Stimulated activated CD4-positive, alpha-beta T cell treated with anti-CD3 and anti-CD28 coated beads, Interleukin-4, amount 100 ng/mL, for 4 hours (primary cell): ENCODE data around the gene NIPAL1.
"Not testable (repeated sequence)": the region's sequence is repeated elsewhere in the genome, so short reads cannot be mapped to it uniquely, and the experiment has no call there.

Experiments
- DNase-seq, 2 experiments: peaks; one replicate each; pipeline ENCODE4 v3.0.0-alpha.2; 2020

Gene NIPAL1

GRCh38 chr4:48016141-48017107 lies at the start of gene NIPAL1, which contains the start of gene CNGA1:
TSS of gene NIPAL1 (plus strand) at chr4:48016772. CDS start at chr4:48016840, 68 bp downstream.
TSS of gene CNGA1 (minus strand) at chr4:48016681. CDS start at chr4:47952689, 63,992 bp downstream.
- peak; percentile 71 to 77 for DNase-seq

- no peak for DNase-seq
These were observed 47.7 kb upstream of the NIPAL1 start for GRCh38 chr4:47968847-47969246.

- DNase-seq, result no peak
These were observed 44.4 kb upstream of the NIPAL1 start for GRCh38 chr4:47972181-47972580.

GRCh38 chr4:47972721-47973120 lies 43.9 kb upstream of the NIPAL1 start:
- DNase-seq, result no peak

- no peak for DNase-seq
These were observed 42.0 kb upstream of the NIPAL1 start for GRCh38 chr4:47974566-47974965.

- DNase-seq, result no peak
These were observed 26.4 kb upstream of the NIPAL1 start for GRCh38 chr4:47990145-47990544.

GRCh38 chr4:47992475-47992874 lies 24.1 kb upstream of the NIPAL1 start:
- not testable (repeated sequence) for DNase-seq

- no peak for DNase-seq
These were observed 20.6 kb upstream of the NIPAL1 start for GRCh38 chr4:47996021-47996420.

GRCh38 chr4:48002267-48002666 lies 14.3 kb upstream of the NIPAL1 start:
- no peak for DNase-seq

- DNase-seq, result peak; percentile 11 to 36
These were observed 13.0 kb upstream of the NIPAL1 start for GRCh38 chr4:48003568-48003967.

- DNase-seq, result no peak
These were observed 10.8 kb upstream of the NIPAL1 start for GRCh38 chr4:48005781-48006180.

GRCh38 chr4:48008021-48008596 lies 8.5 kb upstream of the NIPAL1 start:
- no peak for DNase-seq

- DNase-seq, result not testable (repeated sequence)
These were observed 5.7 kb upstream of the NIPAL1 start for GRCh38 chr4:48010906-48011305.

GRCh38 chr4:48011722-48012121 lies 4.8 kb upstream of the NIPAL1 start:
- no peak for DNase-seq

- DNase-seq, result no peak
These were observed 3.7 kb upstream of the NIPAL1 start for GRCh38 chr4:48012824-48013223.

GRCh38 chr4:48015216-48015615 lies 1.4 kb upstream of the NIPAL1 start:
- DNase-seq, result no peak

- no peak for DNase-seq
These were observed 894 bp upstream of the NIPAL1 start for GRCh38 chr4:48015678-48016077.

- peak; percentile 52 to 69 for DNase-seq
These were observed 568 bp downstream of the NIPAL1 start for GRCh38 chr4:48017108-48017571.

- DNase-seq, result no peak
These were observed 1.5 kb downstream of the NIPAL1 start for GRCh38 chr4:48018112-48018511.

GRCh38 chr4:48021100-48021499 lies 4.5 kb downstream of the NIPAL1 start:
- DNase-seq, result no peak

GRCh38 chr4:48022192-48022799 lies 5.7 kb downstream of the NIPAL1 start:
- DNase-seq, result no peak

GRCh38 chr4:48024522-48024921 lies 8.0 kb downstream of the NIPAL1 start:
- no peak for DNase-seq

- no peak for DNase-seq
These were observed 8.4 kb downstream of the NIPAL1 start for GRCh38 chr4:48025005-48025404.

GRCh38 chr4:48027653-48028052 lies 11.1 kb downstream of the NIPAL1 start:
- no peak for DNase-seq
